Posterior cingulate gyrus (tissue), 11 donors: ENCODE results near the gene CHST11.

Source experiments
- DNase-seq, 10 donors: peaks; one replicate each; pipeline versions ENCODE4 v3.0.0 to v3.0.0-alpha.2; 2020 to 2021; ENCODE audit warnings: mixed read lengths in 3 of 10
- intact Hi-C: fragments of 100-400 bp; cut with DNase I; formaldehyde crosslinking; loops from one replicate; pipeline ENCODE4 v1.15.1; 2023

Gene CHST11

GRCh38 chr12:104458694-104459367 lies 2.1 kb downstream of the CHST11 start:
- intact Hi-C loops, result no loop called here
- DNase-seq, result peak in 2 of 10 donors; percentile 14 to 85

- intact Hi-C loops, result no loop called here
- DNase-seq, result no peak
Measured at GRCh38 chr12:104459368-104459909, 2.7 kb downstream of the CHST11 start.

- intact Hi-C loops, result no loop called here
- no peak for DNase-seq
Measured at GRCh38 chr12:104460041-104460719, 3.4 kb downstream of the CHST11 start.

- intact Hi-C loops, result no loop called here
- no peak for DNase-seq
Measured at GRCh38 chr12:104460973-104461698, 4.4 kb downstream of the CHST11 start.

- no peak for DNase-seq
- intact Hi-C loops, result no loop called here
Measured at GRCh38 chr12:104462325-104462724, 5.6 kb downstream of the CHST11 start.

GRCh38 chr12:104462931-104463339 lies 6.2 kb downstream of the CHST11 start:
- DNase-seq, result no peak
- intact Hi-C loops, result no loop called here

- intact Hi-C loops, result no loop called here
Measured at GRCh38 chr12:104463368-104463767, 6.6 kb downstream of the CHST11 start.

GRCh38 chr12:104464899-104465298 lies 8.2 kb downstream of the CHST11 start:
- no peak for DNase-seq
- intact Hi-C loops, result no loop called here

More at GRCh38 chr12:104463368-104463767, 6.6 kb downstream of the CHST11 start:
- no peak for DNase-seq

- no peak for DNase-seq
Measured at GRCh38 chr12:104466709-104467345, 10.1 kb downstream of the CHST11 start.

GRCh38 chr12:104467346-104467837 lies 10.6 kb downstream of the CHST11 start:
- intact Hi-C loops, result no loop called here

More at GRCh38 chr12:104466709-104467345, 10.1 kb downstream of the CHST11 start:
- intact Hi-C loops, result no loop called here

GRCh38 chr12:104468371-104468770 lies 11.6 kb downstream of the CHST11 start:
- DNase-seq, result no peak
- intact Hi-C loops, result no loop called here

More at GRCh38 chr12:104467346-104467837, 10.6 kb downstream of the CHST11 start:
- no peak for DNase-seq

GRCh38 chr12:104469066-104469465 lies 12.3 kb downstream of the CHST11 start:
- no peak for DNase-seq

GRCh38 chr12:104469523-104469922 lies 12.8 kb downstream of the CHST11 start:
- intact Hi-C loops, result no loop called here
- no peak for DNase-seq

More at GRCh38 chr12:104469066-104469465, 12.3 kb downstream of the CHST11 start:
- intact Hi-C loops, result no loop called here

GRCh38 chr12:104470521-104470920 lies 13.8 kb downstream of the CHST11 start:
- intact Hi-C loops, result no loop called here
- no peak for DNase-seq

GRCh38 chr12:104471336-104471735 lies 14.6 kb downstream of the CHST11 start:
- no peak for DNase-seq
- intact Hi-C loops, result no loop called here

GRCh38 chr12:104472748-104473147 lies 16.0 kb downstream of the CHST11 start:
- intact Hi-C loops, result no loop called here
- no peak for DNase-seq

GRCh38 chr12:104473374-104473983 lies 16.7 kb downstream of the CHST11 start:
- no peak for DNase-seq
- intact Hi-C loops, result no loop called here

- DNase-seq, result no peak
- intact Hi-C loops, result no loop called here
Measured at GRCh38 chr12:104475271-104475670, 18.5 kb downstream of the CHST11 start.

GRCh38 chr12:104477510-104478390 lies 21.0 kb downstream of the CHST11 start:
- DNase-seq, result no peak
- intact Hi-C loops, result no loop called here
